Vagina (tissue), 2 donors: ENCODE results near the gene SERPINB10. TPM values are rescaled to one million over a fixed set of nuclear protein-coding genes. Genes with fewer than 3 reads are reported as not detected.

ENCODE experiments used
- DNase-seq, 2 donors: peaks; one replicate each; pipeline ENCODE4 v3.0.0-alpha.2; 2017; ENCODE audit errors: extremely low spot score in 2 of 2
- H3K27ac ChIP-seq: fragments of 200-600 bp; sonication (generic); one replicate; pipeline ENCODE4 v1.5.1; 2019
- H3K27me3 ChIP-seq: fragments of 200-600 bp; sonication (generic); one replicate; pipeline ENCODE4 v1.5.1; 2019
- H3K36me3 ChIP-seq, 2 donors: fragments of 200-600 bp; sonication (generic); one replicate each; pipeline ENCODE4 v1.5.1; 2017 to 2019
- H3K4me1 ChIP-seq: fragments of 200-600 bp; sonication (generic); one replicate; pipeline ENCODE4 v1.5.1; 2019
- H3K4me3 ChIP-seq, 2 donors: fragments of 200-600 bp; sonication (generic); 1 replicate in 1 of 2; 2 replicates in 1 of 2; pipeline ENCODE4 v1.5.1; 2016 to 2019
- H3K9me3 ChIP-seq: fragments of 200-600 bp; sonication (generic); one replicate; pipeline ENCODE4 v1.5.1; 2019
- POLR2A ChIP-seq, 2 donors: fragments of 450-650 bp; IDR thresholded peaks; one replicate each; pipeline ENCODE4 v1.6.1; 2017; ENCODE audit warnings: antibody characterized with exemption in 2 of 2, mild to moderate bottlenecking in 2 of 2, moderate library complexity in 2 of 2
- POLR2AphosphoS5 ChIP-seq, 2 donors: sonication (generic); formaldehyde crosslinking; IDR thresholded peaks; one replicate each; pipeline ENCODE4 v1.9.0; 2017; ENCODE audit warnings: antibody characterized with exemption in 2 of 2, mild to moderate bottlenecking in 2 of 2, low read depth in 1 of 2; ENCODE audit not compliant: insufficient read depth in 1 of 2
- intact Hi-C: fragments of 100-400 bp; cut with DNase I; formaldehyde crosslinking; loops from one replicate; pipeline ENCODE4 v1.15.1; 2023
- total RNA-seq: library from RNA; depleted of rRNA; stranded (reverse); fragments of >200 nt; gene quantifications from one replicate; pipeline ENCODE4 v1.2.3, GENCODE V29; 2016
- TF ChIP-seq, protein P1 (sequence below), 3 experiments: fragments of 450-650 bp in 2 of 3; fragments of 200-600 bp in 1 of 3; sonication (generic) in 1 of 3; IDR thresholded peaks; one replicate each; pipeline ENCODE4 v1.5.1; 2017 to 2019; ENCODE audit warnings: antibody characterized with exemption in 3 of 3, mild to moderate bottlenecking in 2 of 3, moderate library complexity in 2 of 3

The SERPINB10 gene
- total RNA-seq, 1 donor from 2014 or later, result 0.98 TPM

DNA sequence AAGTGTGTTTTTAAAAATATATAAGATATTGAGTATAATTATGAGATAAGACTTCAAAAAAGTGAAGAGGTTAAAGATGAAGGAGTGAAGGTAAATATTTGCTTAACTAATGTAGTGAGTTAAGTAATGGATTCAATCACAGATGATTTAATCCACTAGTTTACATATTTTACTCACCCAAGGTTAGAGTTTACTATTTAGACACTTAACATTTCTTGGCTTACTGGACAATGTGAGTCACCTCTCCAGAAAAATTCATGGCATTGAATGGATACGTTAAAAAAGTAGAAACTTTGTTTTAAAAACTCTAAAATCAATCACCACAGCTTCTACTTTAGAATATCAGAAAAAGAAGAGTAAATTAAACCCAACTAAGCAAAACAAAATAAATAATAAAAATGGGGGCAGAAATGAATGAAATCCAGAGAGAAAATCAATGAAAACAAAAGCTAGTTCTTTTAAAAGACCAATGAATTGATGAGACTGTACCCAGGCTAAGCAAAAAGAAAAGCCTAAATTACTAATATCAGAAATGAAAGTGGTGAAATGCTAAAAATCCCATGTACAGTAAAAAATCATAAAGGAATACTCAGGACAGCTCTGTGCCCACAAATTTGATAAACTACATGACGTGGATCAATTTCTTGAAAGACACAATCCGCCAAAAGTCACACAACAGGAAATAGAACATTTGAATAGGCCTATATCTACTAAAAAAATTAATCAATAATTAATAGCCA lies 39.5 kb downstream of the SERPINB10 start:
- intact Hi-C loops, result no loop called here

DNA sequence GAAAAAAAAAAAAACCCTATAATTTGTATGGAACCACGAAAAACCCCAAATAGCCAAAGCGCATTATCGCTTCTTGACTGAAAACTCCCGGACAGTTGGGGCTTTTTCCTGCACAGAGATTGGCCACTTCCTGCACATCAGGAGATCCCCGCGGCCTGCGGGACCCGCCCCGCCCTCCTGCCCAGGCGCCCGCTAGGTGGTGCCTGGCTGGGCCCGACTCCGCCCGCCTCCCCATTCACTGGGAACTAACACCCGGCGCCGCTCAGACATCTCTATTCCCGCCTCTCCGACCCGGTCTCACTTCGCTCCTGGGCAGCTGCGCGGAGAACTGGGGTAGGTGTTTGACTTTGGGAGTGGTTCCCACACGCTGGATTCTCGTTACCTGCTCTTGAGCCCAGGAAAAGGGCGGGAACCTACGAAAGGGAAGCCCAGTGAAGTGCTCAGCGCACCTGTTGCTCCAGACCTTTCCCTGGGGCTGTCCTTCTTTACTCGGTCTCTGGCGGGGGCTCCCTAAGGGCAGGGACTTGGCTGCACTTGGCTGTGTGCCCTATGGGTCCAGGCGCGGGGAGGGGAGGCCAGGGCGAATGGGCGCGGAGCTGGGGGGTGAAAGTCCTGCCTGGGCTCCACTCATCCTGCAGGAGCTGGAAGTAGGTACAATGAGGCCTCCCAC lies 41.4 kb downstream of the SERPINB10 start, which contains the start of gene HMSD:
Gene HMSD (plus strand): TSS at position 234 of the 670 bp plus-strand sequence. CDS start 4,155 bp downstream, outside the sequence.
- TF ChIP-seq, protein P1, sequence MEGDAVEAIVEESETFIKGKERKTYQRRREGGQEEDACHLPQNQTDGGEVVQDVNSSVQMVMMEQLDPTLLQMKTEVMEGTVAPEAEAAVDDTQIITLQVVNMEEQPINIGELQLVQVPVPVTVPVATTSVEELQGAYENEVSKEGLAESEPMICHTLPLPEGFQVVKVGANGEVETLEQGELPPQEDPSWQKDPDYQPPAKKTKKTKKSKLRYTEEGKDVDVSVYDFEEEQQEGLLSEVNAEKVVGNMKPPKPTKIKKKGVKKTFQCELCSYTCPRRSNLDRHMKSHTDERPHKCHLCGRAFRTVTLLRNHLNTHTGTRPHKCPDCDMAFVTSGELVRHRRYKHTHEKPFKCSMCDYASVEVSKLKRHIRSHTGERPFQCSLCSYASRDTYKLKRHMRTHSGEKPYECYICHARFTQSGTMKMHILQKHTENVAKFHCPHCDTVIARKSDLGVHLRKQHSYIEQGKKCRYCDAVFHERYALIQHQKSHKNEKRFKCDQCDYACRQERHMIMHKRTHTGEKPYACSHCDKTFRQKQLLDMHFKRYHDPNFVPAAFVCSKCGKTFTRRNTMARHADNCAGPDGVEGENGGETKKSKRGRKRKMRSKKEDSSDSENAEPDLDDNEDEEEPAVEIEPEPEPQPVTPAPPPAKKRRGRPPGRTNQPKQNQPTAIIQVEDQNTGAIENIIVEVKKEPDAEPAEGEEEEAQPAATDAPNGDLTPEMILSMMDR (IDR thresholded peaks at IDR 0.05), result peak in 2 of 3 experiments; percentile 13 to 19
- no peak for TF ChIP-seq POLR2AphosphoS5 (IDR thresholded peaks at IDR 0.05; ENCODE audit: insufficient read depth in 1 of 2, low read depth in 1 of 2)
- no peaks in the 10 kb centered on the region for H3K9me3 ChIP-seq
- DNase-seq, result no peak
- intact Hi-C loops, result no loop called here
- no peaks in the 10 kb centered on the region for H3K36me3 ChIP-seq
- H3K4me3 ChIP-seq, result peak within 1 kb of the TSS; percentile 9 to 27
- H3K4me1 ChIP-seq, result peaks cover 8% of the 10 kb centered on the region
- H3K27ac ChIP-seq, result no peak within 1 kb of the TSS
- no peaks in the 10 kb centered on the region for H3K27me3 ChIP-seq

More for the DNA sequence above, 39.5 kb downstream of the SERPINB10 start:
- Histone ChIP-seq H3K9me3 (no peaks in the 10 kb centered on the region), H3K4me1 (peaks cover 8% of the 10 kb centered on the region), H3K4me3 (no peak overlapping the region), H3K27me3 (no peaks in the 10 kb centered on the region), H3K36me3 (no peaks in the 10 kb centered on the region), H3K27ac (no peak overlapping the region)
- TF ChIP-seq POLR2A (IDR thresholded peaks at IDR 0.05) (no peak), POLR2AphosphoS5 (IDR thresholded peaks at IDR 0.05; ENCODE audit: insufficient read depth in 1 of 2, low read depth in 1 of 2) (no peak)
- TF ChIP-seq, protein P1 (IDR thresholded peaks at IDR 0.05), result no peak
- DNase-seq, result no peak

DNA sequence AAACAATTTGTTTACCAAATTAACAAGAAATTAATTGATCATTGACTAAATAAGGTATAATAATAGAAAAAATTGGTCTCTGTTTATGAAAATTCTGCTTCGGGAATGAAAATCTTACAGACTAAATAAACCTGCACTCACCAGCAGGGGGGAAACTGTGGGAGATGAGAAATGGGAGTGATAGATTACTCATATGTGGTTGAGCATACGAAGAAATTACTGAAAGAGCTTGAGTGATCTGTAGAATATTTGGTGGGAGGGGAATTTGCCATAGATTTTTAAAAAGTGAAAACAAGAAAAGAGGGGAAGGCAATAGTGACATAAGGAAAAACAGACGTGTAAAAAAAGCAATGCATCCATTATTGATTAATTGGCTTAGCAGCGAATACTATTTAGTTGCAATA lies 43.5 kb downstream of the SERPINB10 start:
- no peaks in the 10 kb centered on the region for H3K27me3 ChIP-seq
- TF ChIP-seq, protein P1 (IDR thresholded peaks at IDR 0.05), result no peak
- TF ChIP-seq POLR2AphosphoS5 (IDR thresholded peaks at IDR 0.05; ENCODE audit: insufficient read depth in 1 of 2, low read depth in 1 of 2) (no peak), POLR2A (IDR thresholded peaks at IDR 0.05) (no peak)
- intact Hi-C loops, result no loop called here

DNA sequence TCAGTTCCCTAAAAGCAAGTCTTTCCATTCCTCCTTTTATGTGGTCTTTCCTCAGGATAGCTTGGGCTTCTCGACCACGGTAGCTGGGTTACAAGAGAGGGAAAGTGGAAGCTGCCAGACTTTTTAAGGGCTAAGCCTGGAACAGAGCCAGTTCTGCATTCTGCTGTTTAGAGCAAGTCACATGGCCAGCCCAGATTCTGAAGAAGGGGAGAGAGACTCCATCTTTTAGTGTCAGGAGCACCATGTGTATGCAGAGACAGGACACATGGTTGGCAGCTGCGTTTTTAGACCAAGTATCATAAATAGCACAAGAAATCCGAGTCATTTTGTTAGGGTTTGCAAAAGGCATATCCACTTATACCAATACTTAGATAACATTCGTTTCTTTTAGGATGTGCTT lies 46.1 kb downstream of the SERPINB10 start:
- no peak for DNase-seq
- Histone ChIP-seq H3K27ac (no peak overlapping the region), H3K4me3 (no peak overlapping the region), H3K36me3 (no peaks in the 10 kb centered on the region), H3K4me1 (peaks cover 5% of the 10 kb centered on the region), H3K27me3 (no peaks in the 10 kb centered on the region), H3K9me3 (no peaks in the 10 kb centered on the region)
- TF ChIP-seq, protein P1 (IDR thresholded peaks at IDR 0.05), result no peak
- no peak for TF ChIP-seq POLR2A (IDR thresholded peaks at IDR 0.05)
- TF ChIP-seq POLR2AphosphoS5 (IDR thresholded peaks at IDR 0.05; ENCODE audit: insufficient read depth in 1 of 2, low read depth in 1 of 2), result no peak
- intact Hi-C loops, result no loop called here

More for the DNA sequence above, 43.5 kb downstream of the SERPINB10 start:
- Histone ChIP-seq H3K9me3 (no peaks in the 10 kb centered on the region), H3K36me3 (no peaks in the 10 kb centered on the region), H3K4me3 (no peak overlapping the region), H3K27ac (no peak overlapping the region), H3K4me1 (peaks cover 8% of the 10 kb centered on the region)
- no peak for DNase-seq

DNA sequence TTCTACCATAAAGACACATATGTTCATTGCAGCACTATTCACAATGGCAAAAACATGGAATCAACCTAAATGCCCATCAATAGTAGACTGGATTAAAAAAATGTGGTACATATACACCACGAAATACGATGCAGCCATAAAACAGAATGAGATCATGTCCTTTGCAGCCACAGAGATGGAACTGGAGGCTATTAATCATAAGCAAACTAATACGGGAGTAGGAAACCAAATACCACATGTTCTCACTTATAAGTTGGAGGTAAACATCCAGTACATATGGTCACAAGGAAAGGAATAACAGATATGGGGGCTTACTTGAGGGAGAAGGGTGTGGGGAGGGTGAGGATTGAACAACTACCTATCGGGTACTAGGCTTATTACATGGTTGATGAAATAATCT lies 49.0 kb downstream of the SERPINB10 start:
- no peak overlapping the region for H3K27ac ChIP-seq
- no peaks in the 10 kb centered on the region for H3K9me3 ChIP-seq
- no peak for TF ChIP-seq POLR2A (IDR thresholded peaks at IDR 0.05)
- TF ChIP-seq, protein P1 (IDR thresholded peaks at IDR 0.05), result no peak
- TF ChIP-seq POLR2AphosphoS5 (IDR thresholded peaks at IDR 0.05; ENCODE audit: insufficient read depth in 1 of 2, low read depth in 1 of 2), result no peak
- DNase-seq, result no peak
- H3K4me3 ChIP-seq, result no peak overlapping the region
- H3K27me3 ChIP-seq, result no peaks in the 10 kb centered on the region
- H3K4me1 ChIP-seq, result no peaks in the 10 kb centered on the region
- no peaks in the 10 kb centered on the region for H3K36me3 ChIP-seq
- intact Hi-C loops, result no loop called here
